HG02973 (cell line): Measurements from ENCODE around the gene SPARC.

Experiments used
- ATAC-seq: cut with Tn5 transposase; IDR thresholded peaks from one replicate; pipeline ENCODE4 v1.9.1; 2021; ENCODE audit warnings: moderate library complexity; ENCODE audit not compliant: unreplicated experiment

SPARC gene

DNA sequence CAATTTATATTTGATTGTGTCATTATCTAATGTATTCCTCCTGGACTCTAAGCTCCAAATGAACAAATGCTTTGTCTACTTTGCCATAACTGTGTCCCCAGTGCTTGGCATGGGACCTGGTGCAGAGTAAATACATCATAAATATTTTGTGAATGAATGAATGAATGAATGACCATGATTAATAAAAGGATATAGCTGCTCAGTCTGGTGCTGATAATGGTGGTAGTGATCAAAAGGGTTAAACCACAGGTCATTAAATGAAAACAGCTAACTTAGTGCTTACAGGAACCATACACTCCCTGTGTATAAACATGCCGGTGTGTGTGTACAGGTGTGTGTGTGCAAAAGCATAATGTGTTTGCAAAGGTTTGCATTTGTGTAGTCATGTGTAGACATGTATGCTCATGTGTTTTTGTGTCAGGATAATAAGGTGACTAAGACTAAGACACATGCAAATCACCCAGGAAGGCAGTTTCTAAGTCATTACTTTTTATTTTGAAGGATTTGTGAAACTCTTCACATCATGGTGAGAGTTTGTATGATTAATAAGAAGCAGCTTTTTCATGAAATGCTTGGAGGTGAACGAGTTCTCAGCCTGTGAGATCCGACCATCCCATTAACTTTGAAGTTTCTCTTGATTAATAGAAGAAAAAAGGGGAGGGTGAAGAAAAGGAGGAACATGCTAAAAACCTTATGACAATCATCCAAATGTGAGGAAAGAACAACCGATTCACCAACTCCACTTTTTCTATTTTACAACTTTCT, 24.6 kb downstream of the SPARC start:
- ATAC-seq, result peak; percentile 69

DNA sequence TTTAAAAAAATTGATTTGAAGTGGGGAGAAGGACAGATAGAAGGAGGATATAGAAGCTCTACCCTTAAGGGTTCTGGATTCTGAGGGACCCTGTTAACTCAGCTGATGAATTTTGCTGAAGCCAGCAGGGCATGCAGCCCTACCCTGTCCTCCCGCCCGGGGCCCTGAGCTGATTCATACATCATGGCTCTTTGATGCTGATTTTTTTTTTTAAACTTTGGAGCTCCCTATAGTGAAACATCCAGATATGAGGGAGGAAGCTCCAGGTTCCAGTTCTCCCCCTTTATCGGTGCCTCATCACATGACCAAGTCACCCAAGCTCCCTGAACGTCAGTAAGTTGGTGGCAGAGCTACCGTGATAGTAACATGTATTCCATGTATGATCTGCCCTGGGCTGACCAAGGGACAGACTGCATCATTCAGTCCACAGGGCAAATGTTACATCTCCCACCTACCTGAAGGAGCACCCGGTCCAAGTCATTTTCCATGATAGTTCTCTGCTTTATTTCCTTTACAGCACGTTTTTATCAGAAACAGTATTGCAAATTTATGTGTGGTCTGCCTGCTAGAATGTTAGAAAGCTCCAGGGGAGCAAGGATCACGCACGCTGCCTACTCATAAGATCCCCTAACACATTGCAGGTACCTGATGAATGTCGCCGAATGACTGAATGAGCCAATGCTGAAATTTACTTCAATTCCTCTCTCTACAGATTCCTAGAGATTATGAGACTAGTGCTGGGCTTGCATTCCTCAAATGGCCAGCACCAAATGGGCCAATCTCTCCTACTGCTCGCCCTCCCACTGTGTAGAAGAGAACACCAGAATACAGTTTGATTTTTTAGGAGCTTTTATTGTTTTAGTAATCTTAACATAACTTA, 25.9 kb downstream of the SPARC start:
- ATAC-seq, result no peak

DNA sequence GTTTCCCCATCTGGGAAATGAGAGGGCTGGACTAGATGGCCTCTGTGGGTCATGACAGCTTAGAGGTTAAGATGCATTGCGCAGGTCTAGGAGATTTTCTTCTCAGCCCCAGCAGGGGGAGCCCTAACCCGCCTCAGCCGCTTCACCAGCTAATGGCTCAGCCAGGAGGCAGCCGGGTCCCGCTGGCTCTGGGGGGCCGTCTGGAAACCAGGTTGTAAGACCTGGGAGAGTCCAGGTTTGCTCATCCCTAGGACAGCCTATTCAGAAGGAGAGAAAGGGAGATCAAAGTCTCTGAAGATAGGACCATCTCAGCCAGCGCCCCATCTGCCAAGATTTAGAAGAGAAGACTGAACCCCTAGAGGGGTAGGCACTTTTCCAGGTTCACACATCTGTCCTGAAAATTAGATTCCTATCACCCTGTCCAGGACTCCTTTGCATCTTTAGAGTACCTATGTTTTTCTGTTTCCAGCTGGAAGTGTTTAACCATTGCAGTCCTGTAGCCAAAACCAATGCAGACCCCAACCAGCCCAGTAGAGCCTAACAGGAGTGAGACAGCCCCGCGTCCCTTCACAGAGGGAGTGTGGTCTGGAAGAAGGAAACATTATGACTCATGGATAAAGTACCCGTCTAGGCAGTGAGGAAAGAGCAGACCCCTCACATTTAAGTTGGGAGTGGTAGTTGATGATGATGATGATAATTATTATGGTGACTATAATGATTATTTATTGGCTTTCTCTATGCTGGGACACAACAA, 27.5 kb downstream of the SPARC start:
- peak; percentile 60 for ATAC-seq

DNA sequence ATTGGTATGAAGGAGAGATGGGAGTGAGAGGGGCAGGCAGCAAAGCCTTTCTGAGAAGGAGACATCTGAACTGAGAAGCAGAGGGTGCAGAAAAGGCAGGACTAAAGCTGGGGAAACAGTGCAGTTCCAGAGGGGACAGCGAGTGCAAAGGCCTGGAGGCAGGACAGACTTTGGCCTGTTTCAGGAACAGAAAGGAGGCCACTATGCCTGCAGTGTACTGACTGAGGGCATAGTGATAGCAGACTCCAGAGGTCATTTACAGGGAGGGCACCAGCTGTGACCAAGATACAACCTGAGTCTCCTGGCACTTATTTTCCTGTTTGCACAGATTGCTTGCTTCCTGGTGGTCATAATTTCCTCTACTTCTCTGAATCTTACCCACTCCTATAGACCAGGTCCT, 29.6 kb downstream of the SPARC start:
- no peak for ATAC-seq

DNA sequence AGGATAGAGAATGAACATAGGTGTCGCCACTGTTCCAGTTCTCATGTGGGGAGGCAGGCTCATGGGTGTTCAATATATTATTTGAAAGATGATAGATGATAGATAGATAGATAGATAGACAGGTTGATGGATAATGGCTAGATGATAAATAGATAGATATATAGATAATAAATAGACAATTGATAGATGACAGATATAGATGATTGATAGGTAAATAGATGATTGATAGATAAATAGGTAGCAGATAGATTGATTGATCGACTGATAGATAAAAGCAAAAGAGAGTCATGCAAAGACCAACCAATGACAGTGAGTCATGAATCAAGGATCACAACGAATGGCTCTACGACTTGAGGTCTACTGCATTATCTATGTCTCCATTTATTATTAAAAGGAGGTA, 30.4 kb downstream of the SPARC start:
- ATAC-seq, result no peak

DNA sequence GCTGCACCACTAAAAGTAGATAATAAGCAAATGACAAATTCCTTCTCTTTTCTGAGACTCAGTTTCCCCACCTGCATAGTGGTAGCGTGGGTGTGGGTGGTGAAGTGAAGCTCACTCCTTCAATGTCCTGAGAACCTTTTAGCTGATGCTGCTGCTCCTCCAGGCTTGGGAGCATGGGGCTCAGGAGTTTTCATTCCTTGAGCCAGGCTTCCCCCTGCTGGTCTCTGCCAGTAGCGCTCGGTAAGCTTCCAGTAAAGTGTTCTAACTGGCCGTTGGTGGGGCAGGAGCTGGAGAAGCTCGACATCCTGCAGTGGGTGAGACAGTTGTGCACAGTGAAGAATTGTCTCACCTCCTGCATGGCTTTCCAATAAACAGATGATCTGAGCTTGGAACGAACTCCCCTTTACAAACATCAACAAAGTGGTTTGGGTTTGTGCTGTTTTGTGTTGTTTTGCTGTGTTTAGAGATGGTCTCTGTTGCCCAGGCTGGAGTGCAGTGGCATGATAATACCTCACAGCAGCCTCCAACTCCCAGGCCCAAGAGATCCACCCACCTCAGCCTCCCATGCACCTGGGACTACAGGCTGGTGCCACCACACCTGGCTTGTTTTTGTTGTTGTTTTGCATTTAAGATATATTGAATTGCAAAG, 34.6 kb downstream of the SPARC start:
- peak; percentile 99 for ATAC-seq

DNA sequence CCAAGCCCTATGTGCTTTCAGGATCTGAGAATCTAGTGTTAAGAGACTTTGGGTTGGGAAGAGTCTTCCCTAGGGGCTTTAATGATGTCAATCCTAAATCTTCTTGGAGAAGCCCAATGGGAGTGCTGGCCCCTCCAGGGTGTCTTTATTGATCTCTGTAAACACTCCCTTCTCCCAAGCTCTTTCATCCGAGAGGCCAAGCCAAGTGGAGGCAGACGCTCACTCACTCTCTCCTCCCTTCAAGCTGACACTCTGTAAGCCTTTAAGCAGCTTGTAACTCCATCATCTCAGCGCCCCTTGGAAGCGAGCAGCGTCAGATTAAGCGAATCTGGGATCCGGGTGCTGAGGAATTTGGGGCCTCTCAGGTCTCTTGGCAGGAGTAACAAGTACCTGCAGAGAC, 37.7 kb downstream of the SPARC start:
- no peak for ATAC-seq

DNA sequence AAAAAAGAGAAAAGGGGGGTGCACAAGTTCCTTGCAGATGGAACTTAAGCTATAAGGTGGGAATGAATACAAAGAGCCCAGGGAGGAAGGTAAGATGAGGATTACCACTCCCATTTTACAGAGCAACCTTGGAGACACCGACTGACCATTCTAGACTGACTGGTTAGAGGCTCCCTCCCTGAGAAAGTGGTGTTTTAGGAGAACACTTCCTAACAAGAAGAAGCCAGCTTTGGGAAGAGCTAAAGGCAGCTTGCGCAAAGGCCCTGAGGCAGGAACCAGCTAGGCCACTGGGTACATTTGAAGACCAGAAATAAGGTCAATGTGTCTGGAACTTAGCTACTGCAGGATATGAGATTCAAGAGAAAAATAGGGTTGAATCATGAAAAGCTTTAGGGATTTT, 38.6 kb downstream of the SPARC start:
- no peak for ATAC-seq

DNA sequence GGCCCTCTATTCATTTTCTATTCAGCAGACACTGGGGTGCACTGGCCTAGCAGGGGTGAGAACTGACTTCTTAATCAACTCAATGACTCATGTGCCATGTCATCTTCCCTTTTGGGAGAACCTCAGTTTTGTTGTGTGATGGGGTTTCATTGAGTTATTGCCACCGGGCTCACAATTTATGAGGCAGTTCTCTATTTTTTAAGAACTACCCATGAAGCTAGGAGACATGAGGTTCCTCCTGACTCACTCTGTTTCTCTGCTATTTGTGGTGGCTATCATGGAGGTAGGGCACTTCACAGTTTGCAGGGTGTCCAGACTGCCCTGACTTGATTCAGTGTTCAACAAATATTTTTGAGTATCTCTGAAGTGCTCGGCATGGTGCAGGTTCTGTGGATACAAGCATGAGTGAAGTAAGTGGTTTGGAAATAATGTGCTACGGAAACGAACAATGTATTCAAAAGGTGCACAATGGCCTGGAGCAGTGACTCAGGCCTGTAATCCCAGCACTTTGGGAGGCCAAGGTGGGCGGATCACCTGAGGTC, 39.3 kb downstream of the SPARC start:
- no peak for ATAC-seq

DNA sequence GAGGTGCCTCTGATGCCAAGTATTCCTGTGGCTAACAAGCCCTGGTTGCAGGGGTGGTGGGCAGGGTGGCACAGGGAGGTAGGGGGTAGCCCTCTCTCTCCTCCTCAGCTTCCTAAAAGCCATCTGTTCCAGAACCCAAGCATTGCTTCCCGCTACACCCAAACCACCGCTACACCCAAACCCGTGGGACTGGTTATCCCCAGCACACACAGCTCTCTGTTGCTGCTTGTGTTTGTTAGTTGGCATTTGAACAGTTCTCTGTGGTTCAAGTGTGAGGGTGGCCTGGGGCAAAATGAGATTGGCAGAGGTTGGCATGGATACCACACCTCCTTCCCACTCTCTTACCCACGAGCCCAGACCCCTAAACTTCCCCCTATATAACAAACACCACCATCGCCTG, 40.4 kb downstream of the SPARC start:
- no peak for ATAC-seq

DNA sequence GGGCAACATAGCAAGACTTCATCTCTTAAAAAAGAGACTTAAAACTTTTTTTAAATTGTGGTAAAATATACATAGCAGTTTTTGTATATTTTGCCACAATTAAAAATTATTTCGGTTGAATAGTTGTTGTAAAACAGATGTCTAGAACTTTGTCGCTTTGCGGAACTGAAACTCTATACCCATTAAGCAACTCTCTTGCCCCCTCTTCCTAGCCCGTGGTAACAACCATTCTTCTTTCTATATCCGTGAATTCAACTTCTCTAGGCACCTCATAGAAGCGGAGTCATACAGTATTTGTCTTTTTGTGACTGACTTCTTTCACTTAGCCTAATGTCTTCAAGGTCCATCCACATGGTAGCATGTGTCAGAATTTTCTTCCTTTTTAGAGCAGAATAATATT, 43.3 kb downstream of the SPARC start:
- no peak for ATAC-seq

DNA sequence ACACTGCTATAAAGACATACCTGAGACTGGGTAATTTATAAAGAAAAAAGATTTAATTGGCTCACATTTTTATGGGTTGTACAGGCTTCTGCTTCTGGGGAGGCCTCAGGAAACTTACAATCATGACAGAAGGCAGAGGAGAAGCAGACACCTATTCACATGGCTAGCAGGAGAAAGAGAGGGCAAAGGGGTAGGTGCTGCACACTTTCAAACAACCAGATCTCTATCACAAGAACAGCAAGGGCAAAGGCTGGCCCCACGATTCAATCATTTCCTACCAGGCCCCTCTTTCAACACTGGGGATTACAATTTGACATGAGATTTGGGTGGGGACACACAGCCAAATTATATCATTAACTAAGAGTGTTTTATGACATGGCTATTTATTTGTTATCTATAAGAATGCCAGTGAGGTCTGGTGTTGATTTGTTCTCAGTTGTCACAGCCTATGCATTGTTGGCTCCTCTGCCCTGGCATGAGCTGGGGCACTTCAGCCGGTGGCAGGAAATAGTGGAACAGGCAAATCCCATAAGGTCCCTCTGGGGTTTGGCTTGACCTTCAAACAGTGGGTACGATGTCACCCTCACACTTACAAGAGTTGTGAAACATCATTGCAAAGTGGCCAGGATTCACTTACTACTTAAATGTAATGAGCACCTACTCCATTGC, 44.1 kb downstream of the SPARC start:
- ATAC-seq, result no peak

DNA sequence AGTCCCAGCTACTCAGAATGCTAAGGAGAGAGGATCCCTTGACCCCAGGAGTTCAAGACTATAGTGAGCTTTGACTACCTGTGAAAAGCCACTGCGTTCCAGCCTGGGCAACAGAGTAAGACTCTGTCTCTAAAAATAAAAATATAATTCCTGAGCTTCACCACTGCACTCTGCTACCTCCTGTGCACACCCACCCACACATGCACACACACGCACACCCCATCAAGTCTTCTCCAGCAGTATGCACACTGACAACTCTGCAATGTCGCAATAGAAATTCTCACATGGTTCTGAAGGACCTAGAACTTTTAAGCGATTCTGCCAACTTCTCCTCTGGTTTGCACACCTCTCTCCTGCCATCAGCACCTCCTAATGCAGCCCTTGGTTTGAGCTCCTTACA, 48.1 kb downstream of the SPARC start:
- no peak for ATAC-seq

DNA sequence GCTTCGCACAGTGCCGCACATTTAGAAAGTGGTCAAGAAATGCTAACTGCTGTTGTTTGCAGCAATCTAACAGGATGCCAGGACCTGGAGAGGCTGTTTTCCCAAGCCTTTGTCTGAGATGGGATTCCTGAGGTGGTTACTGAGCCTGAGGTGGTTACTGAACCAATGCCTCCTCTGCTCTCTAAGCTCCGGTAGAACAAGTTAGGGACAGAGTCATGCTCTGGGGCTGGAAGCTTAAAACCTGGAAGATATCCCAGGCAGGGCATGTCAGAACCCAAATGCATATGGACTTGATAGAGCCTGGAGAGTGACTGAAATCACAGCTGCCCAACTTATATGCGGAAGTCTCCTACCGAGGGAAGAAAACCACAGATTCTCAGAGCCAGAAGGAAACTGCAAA, 49.0 kb downstream of the SPARC start:
- ATAC-seq, result no peak

DNA sequence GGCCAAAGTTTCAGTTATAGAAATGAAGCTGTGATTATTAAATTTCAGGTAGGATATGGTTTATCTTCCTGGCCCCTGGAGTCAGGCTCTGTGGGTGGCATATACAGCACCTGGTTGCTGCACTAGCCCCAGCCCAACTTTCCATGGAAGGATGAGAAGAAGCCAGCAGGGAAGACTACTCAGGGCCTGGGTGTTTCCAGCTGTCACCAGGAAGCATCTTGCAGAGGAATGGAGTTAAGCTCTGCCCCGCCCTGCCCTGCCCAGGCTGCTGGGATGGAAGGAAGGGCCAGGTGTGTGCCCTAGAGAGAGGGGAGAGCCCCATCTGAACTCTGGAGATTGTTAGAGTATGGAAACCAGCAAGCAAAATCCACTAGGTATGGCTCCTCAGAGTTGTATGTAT, 52.8 kb downstream of the SPARC start:
- no peak for ATAC-seq

DNA sequence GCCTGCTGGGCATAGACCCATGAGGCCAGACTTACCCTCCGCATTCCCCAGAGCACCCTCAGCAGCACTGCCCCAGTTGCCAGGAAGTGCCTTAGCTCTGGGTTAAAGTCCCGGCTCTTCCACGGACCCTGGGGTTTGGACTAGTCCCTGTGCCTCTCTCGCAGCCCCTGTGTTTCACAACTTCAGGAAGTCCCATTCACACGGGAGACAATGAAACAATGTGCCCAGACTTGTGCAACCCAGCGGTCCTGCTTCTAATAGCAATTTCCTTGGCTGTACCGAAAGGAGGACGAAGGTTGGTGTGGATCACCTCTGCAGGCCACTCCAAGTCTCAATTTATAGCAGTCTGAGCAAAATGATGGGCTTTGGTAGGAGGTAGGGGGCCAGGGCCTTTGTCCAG, 53.8 kb downstream of the SPARC start:
- no peak for ATAC-seq

DNA sequence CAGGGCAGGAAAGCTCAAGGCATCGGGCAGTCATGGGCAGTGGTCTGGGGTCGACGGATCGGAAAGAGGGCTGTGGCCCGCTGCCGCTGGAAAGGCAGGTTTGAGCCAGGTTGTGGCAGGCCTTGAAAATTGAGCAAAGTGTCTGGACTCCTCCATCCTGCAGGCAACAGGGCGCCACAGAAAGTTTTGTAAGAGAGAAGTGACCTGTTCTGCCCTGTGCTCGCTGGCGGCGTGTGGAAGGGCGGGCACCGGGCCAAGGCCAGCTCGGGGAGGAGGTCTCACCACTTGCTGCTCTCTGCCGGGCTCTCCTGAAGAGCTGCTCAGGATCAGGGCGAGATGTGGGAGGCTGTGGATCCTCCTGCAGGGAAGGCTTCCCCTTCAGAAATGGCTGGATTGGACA, 54.2 kb downstream of the SPARC start:
- ATAC-seq, result no peak

DNA sequence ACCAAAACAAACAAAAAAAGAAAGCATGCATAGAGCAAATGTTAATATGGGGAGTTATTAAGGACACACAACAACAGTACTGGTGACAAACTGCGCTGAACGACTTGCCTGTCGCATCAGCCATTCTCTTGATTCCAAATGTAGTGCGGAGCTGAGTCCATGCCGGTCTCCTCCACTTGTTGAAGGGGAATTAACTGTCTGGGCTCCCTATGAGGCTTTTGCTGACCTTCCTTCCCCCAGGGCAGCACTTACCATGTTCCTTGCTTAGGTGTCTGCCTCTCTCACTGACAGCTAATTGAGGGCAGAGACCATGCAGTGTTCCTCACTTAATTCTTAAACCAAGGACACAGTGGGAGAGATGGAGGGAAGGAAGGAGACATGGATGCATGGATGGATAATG, 54.8 kb downstream of the SPARC start:
- no peak for ATAC-seq

DNA sequence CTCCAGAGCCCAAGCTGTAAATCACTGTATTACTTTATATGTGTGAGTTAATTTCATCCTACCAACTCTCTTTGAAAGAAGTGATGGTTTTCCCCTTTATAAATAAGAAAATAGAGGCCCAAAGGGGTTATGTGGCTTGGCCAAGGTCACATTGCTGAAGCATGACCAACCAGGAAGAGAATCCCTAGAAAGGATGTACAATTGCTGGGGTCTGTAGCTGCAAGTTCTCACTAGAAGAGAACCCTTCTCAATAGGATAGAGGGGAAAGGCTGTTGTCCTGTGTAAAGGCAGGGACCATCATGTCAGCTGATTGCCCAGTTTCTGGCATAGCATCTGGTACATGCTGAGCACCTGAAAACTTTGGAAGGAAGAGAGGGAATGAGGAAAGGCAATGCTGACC, 56.6 kb downstream of the SPARC start:
- no peak for ATAC-seq

DNA sequence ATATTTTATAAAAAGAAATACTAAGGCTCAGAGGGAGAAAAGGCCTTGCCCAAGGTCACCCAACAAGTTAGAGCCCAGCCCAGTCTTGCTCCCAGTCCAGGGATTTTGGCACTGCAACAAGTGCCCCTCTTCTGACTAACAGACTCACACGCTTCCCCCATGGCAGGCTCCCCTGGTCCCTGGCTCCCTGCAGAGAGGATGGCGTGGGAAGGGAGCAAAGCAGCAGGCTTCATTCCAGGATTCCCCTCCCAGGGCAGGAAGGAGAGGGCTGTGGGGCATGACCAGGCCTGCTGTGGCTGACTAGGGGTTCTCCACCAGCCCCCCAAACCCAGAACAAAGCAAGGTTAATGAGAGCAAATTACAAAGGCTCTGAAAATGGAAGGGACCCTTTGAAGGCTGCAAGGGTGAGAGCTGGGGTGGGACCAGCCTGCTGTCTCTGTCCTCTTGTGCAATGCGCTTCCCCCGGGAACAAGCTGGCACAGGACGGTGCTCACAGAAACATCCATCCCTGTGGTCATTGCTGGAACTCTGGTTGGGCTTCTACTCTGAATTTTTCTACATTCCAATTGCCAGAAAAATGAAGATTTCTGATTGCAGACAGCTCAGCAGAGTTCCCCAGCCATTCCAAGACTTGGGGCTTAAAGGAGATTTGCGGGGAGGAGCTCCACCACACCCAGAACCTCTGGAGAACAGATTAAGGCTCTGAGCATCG, 58.4 kb downstream of the SPARC start:
- no peak for ATAC-seq
